Measurements from ENCODE around the gene PDK4.

Gene PDK4

DNA sequence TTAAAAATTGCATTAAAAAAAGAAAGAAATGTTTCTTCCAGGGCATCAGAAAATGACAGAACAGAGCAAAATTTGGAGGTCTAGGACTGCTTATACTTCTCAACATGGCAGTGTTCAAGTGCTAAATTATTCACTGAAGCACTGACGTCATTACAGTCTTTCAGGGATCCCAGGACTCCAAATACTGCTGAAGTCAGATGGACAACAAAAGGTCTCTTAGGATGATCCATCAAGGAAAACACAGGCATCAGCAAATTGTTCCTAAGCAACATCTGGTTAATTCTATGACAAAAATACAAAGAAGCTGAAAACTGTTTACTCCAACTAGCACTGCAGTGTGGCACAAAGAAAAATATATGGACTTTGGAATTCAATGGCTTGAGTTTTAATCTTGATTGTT lies 52.1 kb downstream of the PDK4 start:
- peaks cover 5% of the 10 kb centered on the region for H3K4me1 ChIP-seq (ENCODE audit: control insufficient read depth, insufficient read depth, low read length)
- no peak overlapping the region for H3K4me3 ChIP-seq (ENCODE audit: low read length)
- H3K4me2 ChIP-seq (ENCODE audit: low read length), result no peak overlapping the region
- no peak overlapping the region for H3K9ac ChIP-seq (ENCODE audit: low read depth, low read length)
- no peaks in the 10 kb centered on the region for H3K36me3 ChIP-seq (ENCODE audit: insufficient read depth, low read length)
- H3K9me3 ChIP-seq (replicated peaks; ENCODE audit: low read length), result no peaks in the 10 kb centered on the region
- peaks cover 20% of the 10 kb centered on the region for H3K27me3 ChIP-seq (ENCODE audit: control insufficient read depth, insufficient read depth, low read length)

DNA sequence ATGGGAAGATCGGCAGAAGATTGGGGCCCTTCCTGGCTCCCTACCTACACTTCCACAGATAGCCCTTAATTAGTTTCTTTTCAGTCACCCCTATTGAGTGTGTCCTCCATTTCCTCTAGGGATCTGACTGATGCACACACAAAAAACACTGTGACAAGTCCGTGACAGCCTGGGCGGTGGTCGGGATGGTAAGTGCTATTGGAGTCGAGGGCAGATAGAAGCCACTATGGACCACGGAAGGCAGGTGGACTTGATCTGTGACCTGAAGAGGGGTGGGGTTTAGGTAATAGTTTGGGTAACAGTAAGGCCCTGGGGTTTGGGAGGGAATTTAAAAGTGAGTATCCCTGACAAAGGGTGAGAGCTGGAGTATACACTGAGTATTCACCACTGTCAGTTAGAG lies 53.0 kb downstream of the PDK4 start:
- H3K4me3 ChIP-seq (ENCODE audit: low read length), result no peak overlapping the region
- H3K4me1 ChIP-seq (ENCODE audit: control insufficient read depth, insufficient read depth, low read length), result peaks cover 5% of the 10 kb centered on the region
- H3K4me2 ChIP-seq (ENCODE audit: low read length), result no peak overlapping the region
- H3K27me3 ChIP-seq (ENCODE audit: control insufficient read depth, insufficient read depth, low read length), result peaks cover 24% of the 10 kb centered on the region
- no peak overlapping the region for H3K9ac ChIP-seq (ENCODE audit: low read depth, low read length)
- no peaks in the 10 kb centered on the region for H3K9me3 ChIP-seq (replicated peaks; ENCODE audit: low read length)
- no peaks in the 10 kb centered on the region for H3K36me3 ChIP-seq (ENCODE audit: insufficient read depth, low read length)

DNA sequence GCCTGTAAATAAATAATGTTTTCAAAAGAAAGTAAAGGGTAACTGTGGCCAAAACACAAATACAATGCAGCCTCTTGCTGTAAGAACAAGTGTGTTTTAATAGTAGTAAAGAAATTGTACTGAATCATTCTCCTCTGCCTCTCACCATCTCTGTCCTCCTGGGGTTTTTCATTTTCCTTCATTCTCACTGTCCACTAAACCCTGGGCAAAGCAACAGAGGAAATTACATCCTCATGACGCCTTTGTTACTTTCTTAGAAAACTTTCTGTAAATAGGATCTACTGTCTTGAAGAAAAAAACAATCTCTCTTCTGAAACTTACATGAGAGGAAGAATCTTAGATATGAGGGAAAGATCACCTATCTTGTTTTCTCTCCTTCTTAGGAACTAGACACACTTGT lies 56.0 kb downstream of the PDK4 start:
- H3K9ac ChIP-seq (ENCODE audit: low read depth, low read length), result no peak overlapping the region
- H3K4me3 ChIP-seq (ENCODE audit: low read length), result no peak overlapping the region
- H3K4me2 ChIP-seq (ENCODE audit: low read length), result no peak overlapping the region

DNA sequence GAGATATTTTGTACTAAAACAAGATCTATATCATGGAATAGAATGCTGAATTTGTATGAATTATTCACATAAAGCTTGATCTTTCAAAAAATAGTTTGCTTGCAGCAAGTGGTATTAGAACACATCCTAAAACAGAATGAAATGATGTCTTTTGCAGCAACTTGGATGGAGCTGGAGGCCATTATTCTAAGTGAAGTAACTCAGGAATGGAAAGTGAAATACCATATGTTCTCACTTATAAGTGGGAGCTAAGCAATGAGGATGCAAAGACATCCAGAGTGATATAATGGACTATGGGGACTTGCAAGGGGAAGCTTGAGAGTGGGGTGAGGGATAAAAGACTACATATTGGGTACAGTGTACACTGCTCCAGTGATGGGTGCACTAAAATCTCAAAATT lies 56.9 kb downstream of the PDK4 start:
- no peaks in the 10 kb centered on the region for H3K36me3 ChIP-seq (ENCODE audit: insufficient read depth, low read length)
- no peak overlapping the region for H3K4me3 ChIP-seq (ENCODE audit: low read length)
- H3K4me2 ChIP-seq (ENCODE audit: low read length), result no peak overlapping the region
- no peaks in the 10 kb centered on the region for H3K9me3 ChIP-seq (replicated peaks; ENCODE audit: low read length)
- H3K9ac ChIP-seq (ENCODE audit: low read depth, low read length), result no peak overlapping the region
- peaks cover 58% of the 10 kb centered on the region for H3K27me3 ChIP-seq (ENCODE audit: control insufficient read depth, insufficient read depth, low read length)
- no peaks in the 10 kb centered on the region for H3K4me1 ChIP-seq (ENCODE audit: control insufficient read depth, insufficient read depth, low read length)

More for the DNA sequence above, 56.0 kb downstream of the PDK4 start:
- Histone ChIP-seq H3K9me3 (replicated peaks; ENCODE audit: low read length) (no peaks in the 10 kb centered on the region), H3K4me1 (ENCODE audit: control insufficient read depth, insufficient read depth, low read length) (peaks cover 3% of the 10 kb centered on the region), H3K27me3 (ENCODE audit: control insufficient read depth, insufficient read depth, low read length) (peaks cover 49% of the 10 kb centered on the region), H3K36me3 (ENCODE audit: insufficient read depth, low read length) (no peaks in the 10 kb centered on the region)

DNA sequence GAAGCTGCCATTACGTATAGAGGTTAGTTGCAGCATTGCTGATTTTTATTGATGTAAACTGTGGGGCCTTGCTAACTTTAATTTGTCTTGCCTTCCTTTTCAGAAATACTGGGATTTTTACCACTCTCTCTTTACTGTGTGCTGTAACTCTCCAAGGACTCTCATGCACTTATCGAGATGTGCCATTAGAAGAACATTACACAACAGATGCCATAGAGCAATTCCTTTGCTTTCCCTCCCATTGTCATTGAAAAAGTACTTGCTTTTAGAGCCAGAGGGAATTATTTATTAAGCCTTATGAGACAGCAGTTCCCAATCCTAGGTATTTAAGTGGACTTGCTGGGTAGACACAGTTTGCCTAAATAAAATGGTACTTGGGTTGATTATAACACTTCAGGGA lies 58.8 kb downstream of the PDK4 start:
- no peak overlapping the region for H3K4me3 ChIP-seq (ENCODE audit: low read length)
- no peak overlapping the region for H3K9ac ChIP-seq (ENCODE audit: low read depth, low read length)
- no peak overlapping the region for H3K4me2 ChIP-seq (ENCODE audit: low read length)
- no peaks in the 10 kb centered on the region for H3K36me3 ChIP-seq (ENCODE audit: insufficient read depth, low read length)
- H3K4me1 ChIP-seq (ENCODE audit: control insufficient read depth, insufficient read depth, low read length), result no peaks in the 10 kb centered on the region
- no peaks in the 10 kb centered on the region for H3K9me3 ChIP-seq (replicated peaks; ENCODE audit: low read length)
- peaks cover 63% of the 10 kb centered on the region for H3K27me3 ChIP-seq (ENCODE audit: control insufficient read depth, insufficient read depth, low read length)

DNA sequence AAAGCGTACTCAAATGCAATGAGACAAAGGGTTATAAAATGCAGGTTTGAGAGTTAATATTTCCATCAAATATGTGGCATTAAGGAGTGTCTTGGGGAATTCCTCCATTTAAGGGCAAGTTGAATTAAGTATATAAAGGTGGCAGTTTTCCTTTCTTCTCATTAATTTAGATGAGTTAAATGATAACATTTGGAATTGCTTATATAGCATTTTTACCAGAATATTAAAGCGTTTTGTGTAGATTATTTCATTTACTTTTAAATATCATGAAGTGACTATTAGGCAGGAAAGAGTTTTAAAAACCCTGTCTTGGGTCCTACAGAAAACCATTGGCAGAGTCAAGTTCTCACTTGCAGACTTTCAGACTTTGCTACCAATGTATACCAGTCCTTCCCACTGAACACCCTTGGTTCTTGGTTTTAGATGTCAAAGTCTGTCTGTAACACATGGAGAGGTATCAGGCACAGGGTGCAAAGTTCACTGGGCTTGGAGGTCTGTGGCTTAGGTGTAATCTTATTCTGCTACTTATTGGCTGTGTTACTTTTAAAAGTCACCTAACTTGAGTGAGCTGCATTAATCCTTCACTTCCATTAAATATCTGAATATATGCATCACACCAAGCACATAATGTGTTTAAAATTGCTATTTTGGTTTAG lies 59.5 kb downstream of the PDK4 start:
- no peaks in the 10 kb centered on the region for H3K9me3 ChIP-seq (replicated peaks; ENCODE audit: low read length)
- H3K36me3 ChIP-seq (ENCODE audit: insufficient read depth, low read length), result no peaks in the 10 kb centered on the region
- H3K4me2 ChIP-seq (ENCODE audit: low read length), result no peak overlapping the region
- H3K4me1 ChIP-seq (ENCODE audit: control insufficient read depth, insufficient read depth, low read length), result no peaks in the 10 kb centered on the region
- no peak overlapping the region for H3K4me3 ChIP-seq (ENCODE audit: low read length)
- peaks cover 64% of the 10 kb centered on the region for H3K27me3 ChIP-seq (ENCODE audit: control insufficient read depth, insufficient read depth, low read length)
- H3K9ac ChIP-seq (ENCODE audit: low read depth, low read length), result no peak overlapping the region

DNA sequence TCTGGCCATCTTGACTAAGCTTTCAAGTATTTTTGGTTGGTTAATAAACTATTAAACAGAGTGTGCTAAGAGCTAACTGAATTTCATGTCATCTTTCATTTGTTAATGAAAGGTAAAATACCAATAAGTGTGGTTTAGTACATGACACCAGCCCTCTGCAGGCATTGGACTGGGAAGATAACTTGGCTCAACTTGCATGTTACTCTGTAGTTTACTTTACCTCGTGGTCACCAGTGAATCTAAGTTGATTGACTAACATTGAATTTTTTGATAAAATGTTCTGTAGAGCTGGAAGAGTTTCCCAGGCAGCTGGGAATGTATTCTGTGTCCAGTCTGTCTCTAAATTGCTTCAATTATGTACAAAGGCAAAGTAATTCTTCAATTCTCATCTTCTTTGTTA lies 60.7 kb downstream of the PDK4 start:
- no peak overlapping the region for H3K4me2 ChIP-seq (ENCODE audit: low read length)
- peaks cover 67% of the 10 kb centered on the region for H3K27me3 ChIP-seq (ENCODE audit: control insufficient read depth, insufficient read depth, low read length)
- no peaks in the 10 kb centered on the region for H3K9me3 ChIP-seq (replicated peaks; ENCODE audit: low read length)
- H3K36me3 ChIP-seq (ENCODE audit: insufficient read depth, low read length), result no peaks in the 10 kb centered on the region
- H3K4me1 ChIP-seq (ENCODE audit: control insufficient read depth, insufficient read depth, low read length), result no peaks in the 10 kb centered on the region
- no peak overlapping the region for H3K4me3 ChIP-seq (ENCODE audit: low read length)
- H3K9ac ChIP-seq (ENCODE audit: low read depth, low read length), result no peak overlapping the region

DNA sequence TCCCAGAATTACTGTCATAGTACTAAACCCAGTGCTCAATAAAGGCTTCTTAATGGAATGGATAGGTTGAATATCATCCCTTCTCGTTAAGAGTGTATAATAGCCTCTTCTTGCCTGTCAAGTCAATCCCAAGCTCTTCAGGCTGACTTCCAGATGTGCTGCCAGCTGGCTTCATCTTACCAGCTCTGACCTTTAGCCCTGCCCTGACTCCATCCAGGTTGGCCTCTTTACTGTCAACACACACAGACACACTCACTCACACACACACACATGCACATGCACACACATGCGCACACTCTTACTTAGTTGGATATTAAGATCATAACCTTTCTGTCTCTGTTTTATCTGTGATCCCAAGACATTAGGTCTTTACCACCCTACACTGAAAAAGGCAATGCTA lies 61.5 kb downstream of the PDK4 start:
- no peak overlapping the region for H3K4me2 ChIP-seq (ENCODE audit: low read length)
- H3K27me3 ChIP-seq (ENCODE audit: control insufficient read depth, insufficient read depth, low read length), result peaks cover 58% of the 10 kb centered on the region
- no peaks in the 10 kb centered on the region for H3K9me3 ChIP-seq (replicated peaks; ENCODE audit: low read length)
- H3K36me3 ChIP-seq (ENCODE audit: insufficient read depth, low read length), result no peaks in the 10 kb centered on the region
- H3K4me1 ChIP-seq (ENCODE audit: control insufficient read depth, insufficient read depth, low read length), result no peaks in the 10 kb centered on the region
- no peak overlapping the region for H3K9ac ChIP-seq (ENCODE audit: low read depth, low read length)
- no peak overlapping the region for H3K4me3 ChIP-seq (ENCODE audit: low read length)

Measured in skeletal muscle satellite cell (primary cell).